Measurements from ENCODE around the gene MKI67.
"Not testable (repeated sequence)": the region's sequence is repeated elsewhere in the genome, so short reads cannot be mapped to it uniquely, and the experiment has no call there.

Gene MKI67

DNA sequence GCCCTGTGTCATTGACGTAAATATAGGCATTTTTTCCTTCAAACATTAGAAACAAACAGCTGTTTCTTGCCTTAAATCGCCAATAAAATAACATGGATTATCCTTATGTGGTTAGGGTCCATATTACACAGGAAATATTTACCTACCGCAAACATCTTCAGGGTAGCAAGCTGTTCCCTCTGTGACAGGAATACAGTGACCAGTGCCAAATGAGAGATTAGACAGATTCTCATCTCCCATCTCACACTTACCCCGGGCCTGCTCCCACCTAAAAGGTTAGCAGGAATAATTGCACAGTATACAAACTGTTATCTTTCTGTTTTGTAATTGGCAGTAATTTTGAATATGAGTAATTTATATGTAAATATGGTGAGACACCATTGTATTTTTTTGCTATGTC, 16.5 kb downstream of the MKI67 start:
- DNase-seq (ENCODE audit: low spot score): no peak

DNA sequence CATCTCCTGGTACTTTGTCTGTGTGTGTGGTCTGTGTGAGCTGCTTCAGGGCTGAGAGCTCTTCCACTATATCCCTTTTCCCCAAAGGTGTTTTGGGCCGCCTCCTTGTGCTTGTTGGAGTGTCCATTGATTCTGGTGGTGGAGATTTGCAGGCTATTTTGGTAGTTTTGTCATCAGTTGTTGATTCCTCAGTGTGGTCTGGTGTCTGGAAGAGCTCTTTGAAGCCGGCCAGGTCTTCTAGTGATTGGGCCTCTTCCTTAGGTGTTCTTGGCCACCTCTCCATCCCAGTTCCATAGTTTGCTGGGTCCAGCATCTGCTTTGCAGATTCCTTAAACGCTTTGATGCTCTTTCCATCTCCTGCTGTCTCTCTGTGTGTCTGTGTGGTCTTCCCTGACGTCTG, 20.8 kb downstream of the MKI67 start:
- DNase-seq (ENCODE audit: low spot score): no peak

DNA sequence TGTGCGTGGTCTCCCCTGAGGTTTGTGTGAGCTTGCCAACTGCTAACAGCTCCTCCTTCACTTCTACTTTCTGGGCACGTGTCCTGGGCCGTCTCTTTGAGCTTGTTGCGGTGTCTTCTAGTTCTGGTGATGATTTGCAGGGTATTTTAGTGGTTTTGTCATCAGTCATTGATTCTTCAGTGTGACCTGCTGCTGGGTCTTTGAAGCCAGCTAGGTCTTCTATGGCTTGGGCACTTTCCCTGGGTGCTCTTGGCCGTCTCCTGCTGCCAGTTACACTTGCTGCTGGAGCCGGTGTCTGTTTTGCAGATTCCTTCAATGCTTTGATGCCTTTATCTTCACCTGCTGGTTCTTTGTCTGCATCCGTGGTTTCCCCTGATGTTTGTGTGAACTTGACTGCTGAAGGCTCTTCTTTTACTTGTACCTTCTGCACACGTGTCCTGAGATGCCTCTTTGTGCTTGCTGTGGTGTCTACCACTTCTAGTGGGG, 23.0 kb downstream of the MKI67 start:
- DNase-seq (ENCODE audit: low spot score): no peak

DNA sequence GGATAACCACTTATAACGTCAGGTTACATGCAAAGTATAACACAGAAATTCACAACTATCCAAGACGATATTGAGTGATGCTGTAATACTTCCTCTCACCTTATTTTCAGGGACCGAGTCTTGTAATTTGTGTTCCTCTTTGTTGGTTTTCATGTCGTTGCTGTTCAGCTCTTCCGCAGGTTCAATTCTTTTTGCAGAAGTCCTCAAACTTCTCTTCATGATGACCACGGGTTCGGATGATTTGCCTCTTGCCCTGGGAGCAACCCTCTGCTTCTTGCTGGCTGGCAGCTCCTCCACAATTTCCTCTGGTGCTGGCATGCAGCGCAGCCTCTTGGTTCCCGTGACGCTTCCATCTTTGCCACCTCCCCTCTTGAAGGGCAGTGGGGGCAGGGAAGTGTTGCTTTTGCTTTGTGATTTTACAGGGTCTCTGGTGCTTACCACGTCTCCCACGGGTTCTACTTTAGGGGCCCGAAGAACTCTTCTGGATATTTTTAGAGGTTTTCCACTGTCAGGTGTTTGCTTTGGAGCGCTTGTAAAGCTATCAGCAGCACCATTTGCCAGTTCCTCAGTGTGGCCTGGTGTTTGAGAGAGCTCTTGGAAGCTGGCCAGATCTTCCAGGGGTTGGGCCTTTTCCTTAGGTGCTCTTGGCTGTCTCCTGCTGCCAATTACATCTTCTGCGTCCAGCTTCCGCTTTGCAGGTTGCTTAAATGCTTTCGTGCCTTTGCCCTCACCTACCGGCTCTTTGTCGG, 23.6 kb downstream of the MKI67 start:
- DNase-seq (ENCODE audit: low spot score): no peak

DNA sequence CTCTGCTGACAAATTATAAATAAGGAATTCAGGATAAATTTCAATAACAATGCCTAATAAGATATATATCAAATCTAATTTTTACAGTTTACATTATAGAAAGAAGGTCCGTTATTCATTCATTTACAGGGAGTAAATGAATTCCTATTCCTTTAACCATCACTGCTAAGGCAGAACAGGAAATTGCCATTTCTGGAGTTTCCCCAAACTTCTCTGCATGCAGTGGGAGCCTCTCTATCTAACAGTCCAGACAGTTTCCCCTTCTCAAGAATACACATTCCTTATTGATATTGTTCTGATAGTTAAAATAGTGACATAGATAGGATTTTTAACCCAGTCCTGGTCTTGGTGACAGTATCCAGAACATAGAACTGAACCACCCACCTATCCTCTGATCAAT, 24.3 kb downstream of the MKI67 start:
- DNase-seq (ENCODE audit: low spot score): no peak

DNA sequence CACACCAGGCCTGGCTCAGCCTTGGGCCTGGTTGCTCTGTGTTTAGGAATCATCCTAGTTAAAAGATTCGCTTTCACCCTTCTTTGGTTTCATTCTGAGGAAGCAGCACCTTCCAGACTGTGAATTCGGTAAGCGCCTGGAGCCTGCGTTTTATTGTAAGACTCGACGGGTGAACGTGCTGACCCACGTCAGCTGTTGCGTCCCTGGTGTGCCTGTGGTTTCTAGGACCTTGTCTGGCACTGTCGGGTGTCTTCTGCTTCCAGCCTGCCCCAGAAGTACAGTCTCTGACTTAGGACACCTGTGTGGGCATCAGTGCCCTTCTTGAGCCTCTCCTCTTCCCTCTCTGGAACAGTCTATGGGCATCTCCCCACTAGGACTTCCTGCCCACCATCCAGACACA, 26.3 kb downstream of the MKI67 start:
- no peak for DNase-seq (ENCODE audit: low spot score)

DNA sequence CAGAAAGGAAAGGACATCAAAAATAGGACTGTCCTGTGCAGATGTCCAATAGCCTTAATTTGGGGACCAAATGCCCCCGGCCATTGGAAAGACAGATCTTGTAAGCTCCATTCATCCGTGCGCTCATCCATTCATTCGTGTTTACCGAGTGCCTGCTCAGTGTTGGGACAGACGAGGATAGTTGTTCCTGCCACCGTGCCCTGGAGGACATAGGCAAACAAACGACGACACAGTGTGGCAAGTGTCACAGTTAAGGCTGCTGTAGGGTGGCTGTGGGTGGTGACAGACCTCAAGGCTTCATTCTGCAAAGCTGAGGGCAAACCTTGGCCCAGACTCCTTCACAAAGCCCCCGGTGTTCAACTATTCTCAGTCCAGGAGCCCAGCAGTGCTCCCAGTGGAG, 27.6 kb downstream of the MKI67 start:
- no peak for DNase-seq (ENCODE audit: low spot score)

DNA sequence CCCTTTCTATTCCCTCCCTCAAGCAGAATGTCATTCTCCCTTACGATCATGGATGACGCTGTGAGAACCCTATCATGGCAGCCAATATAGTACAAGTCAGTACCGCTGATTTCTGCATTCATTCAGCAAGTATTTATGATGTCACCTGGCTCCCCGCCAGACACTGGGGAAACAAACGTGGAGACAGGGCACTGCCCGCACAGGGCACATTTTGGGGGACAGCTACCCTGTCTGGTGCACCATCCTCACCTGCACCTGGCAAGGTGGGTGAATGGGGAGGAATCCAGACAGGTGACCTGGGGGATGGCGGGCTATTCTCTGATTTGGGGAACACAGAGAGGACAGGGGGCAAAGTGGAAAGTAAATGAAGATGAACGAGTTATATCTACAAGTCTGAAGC, 28.4 kb downstream of the MKI67 start:
- no peak for DNase-seq (ENCODE audit: low spot score)

DNA sequence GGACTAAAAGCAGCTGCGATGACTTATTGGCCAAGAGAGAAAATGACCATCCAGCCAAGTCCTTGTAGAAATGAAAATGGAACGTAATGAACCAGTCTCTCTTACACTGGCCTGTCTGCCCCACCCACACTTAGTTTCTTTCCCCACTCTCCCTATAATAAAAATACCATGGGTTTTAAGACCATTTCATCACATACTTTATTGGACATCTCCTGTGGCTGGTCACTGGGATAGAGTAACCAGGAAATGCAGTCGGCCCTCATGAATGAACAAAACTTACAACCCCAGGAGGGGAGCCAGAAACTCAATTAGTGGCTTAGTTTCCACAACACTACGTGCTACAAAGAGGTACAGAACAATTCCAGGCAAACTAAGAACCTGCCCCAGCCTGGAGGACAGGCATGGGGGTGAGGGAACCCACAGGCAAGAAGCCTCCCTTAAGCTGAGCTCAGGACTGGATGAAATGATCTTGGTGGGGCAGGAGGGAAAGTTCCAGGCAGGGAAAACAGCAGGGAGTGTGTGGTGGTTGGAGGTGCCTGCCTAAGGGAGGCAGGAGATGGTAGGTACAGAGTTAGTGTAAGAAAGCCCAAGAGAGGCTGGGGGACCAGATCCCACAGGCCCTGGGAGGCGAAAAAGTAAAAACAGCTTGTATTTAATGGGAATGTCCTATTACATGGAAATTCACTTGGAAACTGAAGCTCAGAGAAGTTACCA, 29.6 kb downstream of the MKI67 start:
- DNase-seq (ENCODE audit: low spot score): no peak

DNA sequence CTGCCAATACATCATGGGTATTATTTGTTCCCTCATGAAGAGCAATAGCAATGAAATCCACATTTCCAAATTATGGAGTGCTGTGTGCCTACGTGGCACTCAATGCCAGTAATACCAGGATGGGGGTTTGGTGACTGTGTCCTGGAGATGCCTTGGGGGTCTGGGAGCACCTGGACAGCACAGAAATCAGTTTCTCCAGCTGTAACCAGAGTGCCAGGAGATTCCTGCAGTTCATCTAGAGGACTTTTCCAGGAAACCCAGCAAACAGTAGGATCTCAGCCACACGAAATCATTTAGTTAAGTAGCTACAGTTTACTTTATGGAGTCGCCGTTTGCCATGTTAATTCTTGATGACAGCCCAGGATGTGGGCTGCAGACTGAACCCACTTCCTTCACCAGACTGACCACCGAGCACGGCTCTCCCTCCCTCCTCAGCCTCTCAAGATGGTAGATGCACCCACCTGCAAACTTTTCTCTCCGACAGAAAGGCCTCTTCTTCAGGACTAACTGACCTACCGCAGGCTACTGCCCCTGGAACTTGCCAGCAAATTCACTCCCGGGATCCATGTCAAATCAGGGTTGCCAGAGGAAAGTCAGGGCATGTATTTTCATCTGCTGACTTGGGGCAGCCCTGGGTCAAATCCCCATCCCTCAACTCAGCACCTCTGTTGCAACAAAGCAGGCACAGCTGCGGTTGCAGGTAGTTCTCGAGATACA, 30.3 kb downstream of the MKI67 start:
- DNase-seq (ENCODE audit: low spot score): no peak

DNA sequence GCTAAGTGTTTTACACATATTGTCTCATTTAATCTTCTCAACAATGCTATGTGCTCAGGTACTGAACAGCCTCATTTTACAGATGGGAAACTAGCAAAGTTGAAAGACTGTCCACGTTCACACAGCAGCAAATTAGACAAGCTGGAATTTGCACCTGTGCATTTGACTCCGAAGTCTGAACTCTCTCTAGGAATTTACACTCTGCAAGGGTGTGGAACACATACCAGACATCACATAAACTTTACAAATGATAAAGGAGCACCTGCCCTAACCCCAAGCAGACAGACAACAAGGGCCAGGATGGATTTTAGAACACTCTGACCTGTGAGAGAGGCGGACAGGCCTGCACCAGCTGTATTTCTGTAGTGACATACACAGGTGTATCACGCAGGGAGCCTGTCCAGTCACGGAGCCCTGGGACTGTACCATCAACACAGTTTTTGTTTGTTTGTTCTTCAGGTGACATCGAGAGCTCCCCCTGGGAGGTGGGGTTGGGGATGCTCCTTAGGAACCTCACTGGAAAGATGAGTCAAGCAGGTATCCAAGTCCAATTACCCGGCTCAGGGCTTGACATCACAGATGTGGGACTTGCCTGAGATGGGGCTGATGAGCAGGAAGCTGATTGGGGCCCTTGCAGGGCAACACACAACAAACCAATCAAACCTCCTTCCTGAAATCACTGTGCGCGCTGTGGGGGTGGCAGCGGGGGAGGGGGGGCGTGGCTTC, 31.0 kb downstream of the MKI67 start:
- no peak for DNase-seq (ENCODE audit: low spot score)

DNA sequence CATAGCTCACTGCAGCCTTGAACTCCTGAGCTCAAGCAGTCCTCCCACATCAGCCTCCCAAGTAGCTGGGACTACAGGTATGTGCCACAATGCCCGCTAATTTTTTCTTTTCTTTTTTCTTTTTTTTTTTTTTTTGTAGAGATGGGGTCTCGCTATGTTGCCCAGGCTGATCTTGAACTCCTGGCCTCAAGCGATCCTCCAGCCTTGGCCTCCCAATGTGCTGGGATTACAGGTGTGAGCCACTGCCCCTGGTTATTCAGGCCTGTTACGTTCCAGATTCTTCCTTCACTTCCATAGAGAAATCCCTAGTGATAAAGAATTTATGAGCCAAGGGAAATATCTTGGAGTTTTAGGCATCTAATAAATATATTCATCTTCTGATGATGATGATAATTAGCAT, 31.6 kb downstream of the MKI67 start:
- not testable (repeated sequence) for DNase-seq (ENCODE audit: low spot score)

DNA sequence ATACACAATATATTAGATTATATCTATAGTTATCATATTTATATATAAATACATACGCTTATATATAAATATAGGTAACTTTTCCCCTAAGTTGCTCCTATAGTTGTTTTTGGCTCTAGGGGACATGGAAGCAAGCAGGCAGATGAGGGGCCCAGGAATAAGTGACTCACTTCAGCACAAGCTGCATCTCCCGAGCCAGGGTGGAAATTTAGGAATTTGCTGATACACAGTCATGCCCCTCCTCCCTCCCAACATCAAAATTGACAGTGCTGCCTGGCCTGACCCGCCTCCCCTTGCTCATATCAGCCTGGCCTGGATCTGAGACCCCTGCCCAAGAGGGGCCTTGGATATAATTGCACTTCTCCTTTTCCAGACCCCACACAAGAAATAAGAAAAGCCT, 33.8 kb downstream of the MKI67 start:
- DNase-seq (ENCODE audit: low spot score): no peak

DNA sequence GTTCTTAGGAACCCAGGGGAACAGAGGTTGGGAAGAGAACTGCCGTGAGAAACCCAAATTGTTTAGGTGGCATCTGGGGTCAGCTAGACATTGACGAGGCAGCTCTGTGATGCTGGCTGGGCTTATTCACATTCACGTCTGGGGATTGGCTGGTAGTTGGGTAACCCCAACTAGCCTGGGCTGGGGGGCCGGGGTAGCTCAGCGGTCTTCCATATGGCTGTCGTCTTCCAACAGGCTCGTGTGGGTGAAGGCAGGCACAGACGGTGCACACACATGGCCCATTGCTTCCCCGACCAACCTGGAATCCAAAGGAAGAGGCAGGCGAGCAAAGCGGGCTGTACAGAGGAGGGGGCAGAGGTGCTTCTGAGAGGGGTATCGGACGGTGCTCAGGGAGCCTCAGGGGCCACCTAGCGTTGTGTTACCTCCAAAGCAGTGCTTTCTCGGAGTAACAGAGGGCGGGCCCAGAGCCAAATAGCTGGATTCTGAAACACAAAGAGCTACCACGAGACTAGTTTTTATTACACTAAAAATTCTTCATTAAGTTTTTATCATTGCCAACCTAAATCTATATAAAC, 34.5 kb downstream of the MKI67 start:
- no peak for DNase-seq (ENCODE audit: low spot score)

DNA sequence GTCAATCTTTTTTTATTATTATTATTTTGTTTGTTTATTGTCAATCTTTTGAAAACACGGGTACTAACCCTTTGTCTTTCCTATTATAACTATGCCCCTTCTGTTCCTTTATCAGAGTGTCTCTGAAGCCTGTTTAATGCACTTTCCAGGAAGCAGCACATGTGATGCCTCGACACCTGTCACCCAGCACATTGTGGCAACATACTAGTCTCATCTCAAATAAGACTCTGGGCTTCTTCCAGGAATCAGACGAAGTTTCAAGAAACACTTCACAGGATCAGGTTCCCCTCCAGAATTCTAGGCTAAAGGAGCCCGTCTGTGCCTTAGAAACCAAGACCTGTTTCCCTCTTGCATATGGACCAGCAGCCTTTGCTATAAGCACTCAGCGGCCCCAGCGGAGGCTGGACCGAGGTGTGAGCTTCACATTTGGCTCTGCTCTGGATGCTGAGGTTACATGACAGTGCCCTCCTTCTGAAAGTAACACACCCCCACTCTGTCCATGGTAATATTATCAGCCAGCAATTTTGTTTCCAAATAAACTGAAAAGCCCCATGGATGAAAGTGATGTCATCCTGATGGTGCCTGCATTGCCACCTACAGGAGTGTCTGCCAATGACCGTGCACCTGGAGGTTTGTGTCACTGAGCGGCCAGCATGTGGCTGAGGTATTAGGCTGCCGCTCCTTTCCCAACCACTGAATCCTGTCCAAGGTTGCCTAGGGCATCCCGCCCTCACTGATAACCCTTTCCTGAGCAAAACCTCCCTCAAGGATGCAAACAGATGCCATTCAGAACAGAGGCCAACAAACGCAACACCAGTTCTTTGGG, 38.1 kb downstream of the MKI67 start:
- DNase-seq (ENCODE audit: low spot score): no peak

DNA sequence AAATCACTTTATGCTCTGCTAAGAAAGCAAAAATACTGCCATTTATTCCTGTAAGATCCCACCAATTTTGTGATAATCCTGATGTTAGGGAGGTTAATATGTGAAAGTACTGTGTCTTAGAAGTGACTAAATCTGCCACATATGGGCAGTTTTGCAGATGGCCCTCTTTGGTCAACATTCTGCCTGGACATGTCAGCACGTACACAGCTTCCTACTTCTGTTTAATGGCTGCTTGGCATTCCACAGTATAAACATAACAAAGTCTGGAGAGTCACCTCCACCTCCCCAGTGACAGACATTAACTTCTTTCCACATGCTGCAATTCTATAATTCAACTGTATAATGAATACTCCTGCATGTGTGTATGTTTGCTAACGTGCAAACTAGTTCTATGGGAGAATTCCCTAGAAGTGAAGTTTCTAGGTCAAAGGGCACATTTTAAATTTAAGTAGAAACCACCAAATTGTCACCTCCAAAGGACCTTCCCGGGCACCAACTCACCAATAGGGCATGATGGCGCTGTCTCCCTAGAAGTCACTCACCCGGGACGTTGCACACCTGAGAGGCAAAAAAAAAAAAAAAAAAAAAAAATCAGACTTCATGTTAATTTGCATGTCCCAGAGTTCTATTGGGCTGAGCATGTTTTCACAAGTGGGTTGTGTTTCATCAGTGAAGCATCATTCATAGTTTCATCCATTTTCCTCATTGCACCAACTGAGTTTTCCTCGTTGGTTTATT, 38.9 kb downstream of the MKI67 start:
- DNase-seq (ENCODE audit: low spot score): no peak

DNA sequence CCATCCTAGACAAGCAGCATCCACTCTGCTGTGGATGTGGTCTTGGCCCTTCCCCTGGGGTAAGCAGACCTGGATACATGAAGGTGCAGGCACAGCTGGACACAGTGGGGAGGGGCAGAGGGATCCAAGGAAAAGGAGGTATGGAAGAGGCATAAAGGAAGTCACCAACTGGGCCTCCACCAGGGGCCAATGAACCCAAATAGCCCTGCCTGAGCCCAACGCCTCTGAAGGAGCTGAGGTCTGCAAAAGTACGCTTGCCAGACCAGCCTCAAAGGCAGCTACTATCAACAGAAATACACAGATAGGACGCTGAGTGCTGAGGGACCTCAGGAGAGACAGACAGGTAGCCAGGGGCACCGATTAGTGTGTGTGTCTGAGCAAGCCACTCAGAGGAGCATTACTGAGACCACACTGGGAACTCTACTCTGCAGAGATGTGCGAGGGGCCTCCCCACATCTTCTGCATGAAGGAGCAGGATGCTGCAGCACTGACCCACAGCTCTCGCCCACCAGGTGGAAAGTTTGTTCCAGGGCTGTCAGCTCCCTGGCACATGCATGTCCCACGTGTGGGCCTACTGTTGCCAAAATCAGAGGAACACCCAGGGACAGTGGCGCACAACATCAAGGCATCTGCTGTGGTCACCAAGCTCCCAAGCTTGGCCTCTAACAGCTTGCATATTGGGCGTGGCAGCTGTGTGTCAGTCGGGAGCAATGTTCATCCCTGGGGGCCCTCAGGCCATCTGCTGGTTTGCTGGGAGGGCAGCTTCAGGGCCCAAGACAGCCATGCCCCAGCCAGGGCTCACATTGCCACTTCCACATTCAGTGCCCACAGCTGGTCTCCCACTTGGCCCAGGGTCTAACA, 40.0 kb downstream of the MKI67 start:
- no peak for DNase-seq (ENCODE audit: low spot score)

DNA sequence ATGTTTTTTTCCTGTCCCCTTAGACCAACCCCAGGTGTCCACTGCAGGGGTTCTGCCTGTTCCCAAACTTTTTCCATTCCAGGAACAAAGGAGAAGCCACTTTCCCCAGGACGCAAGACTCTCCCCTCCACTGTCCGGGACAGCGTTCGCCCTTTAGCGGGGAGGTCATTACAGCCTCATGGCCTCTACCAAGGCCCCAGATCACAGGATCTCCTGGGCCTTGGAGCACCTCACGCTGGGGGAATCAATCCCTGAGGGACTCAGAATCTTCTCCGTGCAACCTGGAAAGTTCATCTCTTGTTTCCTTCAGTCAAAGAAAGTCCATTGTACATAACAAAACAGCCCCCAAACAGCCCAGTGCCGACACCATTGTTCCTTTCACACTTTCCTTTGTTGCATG, 41.2 kb downstream of the MKI67 start:
- no peak for DNase-seq (ENCODE audit: low spot score)

DNA sequence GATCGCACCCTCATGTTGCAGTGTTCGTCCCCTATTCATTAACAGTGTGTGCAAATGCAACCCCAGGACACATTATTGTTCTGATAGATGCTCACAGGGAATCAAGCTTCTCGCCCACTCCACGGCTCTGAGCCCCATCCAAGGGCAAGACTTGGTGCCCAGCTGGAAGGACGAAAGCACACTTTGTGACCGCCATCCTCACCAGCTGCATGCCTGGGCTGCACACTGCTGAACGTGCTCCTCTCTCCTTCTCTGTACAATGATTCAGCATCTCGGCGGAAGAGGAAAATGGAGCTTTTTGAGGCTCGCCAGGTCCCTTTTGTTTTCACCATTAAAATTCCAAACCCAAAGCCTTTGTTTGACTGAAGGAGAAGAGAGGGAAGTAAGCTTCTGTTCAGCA, 41.9 kb downstream of the MKI67 start:
- DNase-seq (ENCODE audit: low spot score): no peak
